Nephron (organoid): ENCODE data around the gene PLA2G4C.
A peak's percentile ranks its signal among the peaks of the same experiment; 100 is the strongest.
"Not testable (repeated sequence)": the region's sequence is repeated elsewhere in the genome, so short reads cannot be mapped to it uniquely, and the experiment has no call there.

Experiments used
- H3K27ac Mint-ChIP-seq, 3 experiments: 2 replicates each; pipeline ENCODE4 v1.8.0; 2020; ENCODE audit warnings: mixed read lengths in 3 of 3, mild to moderate bottlenecking in 2 of 3, moderate library complexity in 1 of 3
- H3K27me3 Mint-ChIP-seq: 2 replicates; pipeline ENCODE4 v1.8.0; 2021; ENCODE audit warnings: low read depth, mild to moderate bottlenecking, moderate library complexity, mixed read lengths
- H3K36me3 Mint-ChIP-seq: 2 replicates; pipeline ENCODE4 v1.8.0; 2020; ENCODE audit warnings: low read depth, mixed read lengths
- H3K4me1 Mint-ChIP-seq: 2 replicates; pipeline ENCODE4 v1.8.0; 2020; ENCODE audit warnings: mixed read lengths
- H3K4me3 Mint-ChIP-seq, 3 experiments: 2 replicates each; pipeline ENCODE4 v1.8.0; 2020; ENCODE audit warnings: mild to moderate bottlenecking in 3 of 3, mixed read lengths in 3 of 3, moderate library complexity in 2 of 3
- H3K9me3 Mint-ChIP-seq: 2 replicates; pipeline ENCODE4 v1.8.0; 2020; ENCODE audit warnings: mixed read lengths
- TF ChIP-seq, protein P1 (sequence below), 3 experiments: fragments of 200-600 bp; sonication (generic); IDR thresholded peaks; one replicate each; pipeline ENCODE4 v1.5.0; 2021; ENCODE audit warnings: antibody characterized with exemption in 3 of 3; ENCODE audit not compliant: unreplicated experiment in 3 of 3

PLA2G4C gene

DNA sequence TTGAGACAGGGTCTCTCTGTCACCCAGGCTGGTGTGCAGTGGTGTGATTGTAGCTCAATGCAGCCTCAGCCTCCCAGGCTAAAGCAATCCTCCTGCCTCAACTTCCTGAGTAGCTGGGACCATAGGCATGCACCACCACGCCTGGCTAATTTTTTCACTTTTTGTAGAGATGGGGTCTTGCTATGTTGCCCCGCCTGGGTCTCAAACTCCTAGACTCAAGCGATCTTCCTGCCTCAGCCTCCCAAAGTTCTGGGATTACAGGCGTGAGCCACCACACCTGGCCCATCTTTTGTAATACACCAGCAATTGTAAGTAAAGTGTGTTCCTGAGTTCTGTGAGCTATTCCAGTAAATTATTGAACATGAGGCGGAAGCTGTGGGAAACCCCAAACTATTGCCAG lies 6.7 kb downstream of the PLA2G4C start:
- TF ChIP-seq, protein P1, sequence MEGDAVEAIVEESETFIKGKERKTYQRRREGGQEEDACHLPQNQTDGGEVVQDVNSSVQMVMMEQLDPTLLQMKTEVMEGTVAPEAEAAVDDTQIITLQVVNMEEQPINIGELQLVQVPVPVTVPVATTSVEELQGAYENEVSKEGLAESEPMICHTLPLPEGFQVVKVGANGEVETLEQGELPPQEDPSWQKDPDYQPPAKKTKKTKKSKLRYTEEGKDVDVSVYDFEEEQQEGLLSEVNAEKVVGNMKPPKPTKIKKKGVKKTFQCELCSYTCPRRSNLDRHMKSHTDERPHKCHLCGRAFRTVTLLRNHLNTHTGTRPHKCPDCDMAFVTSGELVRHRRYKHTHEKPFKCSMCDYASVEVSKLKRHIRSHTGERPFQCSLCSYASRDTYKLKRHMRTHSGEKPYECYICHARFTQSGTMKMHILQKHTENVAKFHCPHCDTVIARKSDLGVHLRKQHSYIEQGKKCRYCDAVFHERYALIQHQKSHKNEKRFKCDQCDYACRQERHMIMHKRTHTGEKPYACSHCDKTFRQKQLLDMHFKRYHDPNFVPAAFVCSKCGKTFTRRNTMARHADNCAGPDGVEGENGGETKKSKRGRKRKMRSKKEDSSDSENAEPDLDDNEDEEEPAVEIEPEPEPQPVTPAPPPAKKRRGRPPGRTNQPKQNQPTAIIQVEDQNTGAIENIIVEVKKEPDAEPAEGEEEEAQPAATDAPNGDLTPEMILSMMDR (IDR thresholded peaks at IDR 0.05; ENCODE audit: unreplicated experiment in 3 of 3) = no peak
- H3K9me3 Mint-ChIP-seq = peaks cover 2% of the 10 kb centered on the region
- H3K36me3 Mint-ChIP-seq = no peaks in the 10 kb centered on the region
- H3K27ac Mint-ChIP-seq = no peak overlapping the region
- peaks cover 15% of the 10 kb centered on the region for H3K27me3 Mint-ChIP-seq
- H3K4me3 Mint-ChIP-seq = no peak overlapping the region
- no peaks in the 10 kb centered on the region for H3K4me1 Mint-ChIP-seq

DNA sequence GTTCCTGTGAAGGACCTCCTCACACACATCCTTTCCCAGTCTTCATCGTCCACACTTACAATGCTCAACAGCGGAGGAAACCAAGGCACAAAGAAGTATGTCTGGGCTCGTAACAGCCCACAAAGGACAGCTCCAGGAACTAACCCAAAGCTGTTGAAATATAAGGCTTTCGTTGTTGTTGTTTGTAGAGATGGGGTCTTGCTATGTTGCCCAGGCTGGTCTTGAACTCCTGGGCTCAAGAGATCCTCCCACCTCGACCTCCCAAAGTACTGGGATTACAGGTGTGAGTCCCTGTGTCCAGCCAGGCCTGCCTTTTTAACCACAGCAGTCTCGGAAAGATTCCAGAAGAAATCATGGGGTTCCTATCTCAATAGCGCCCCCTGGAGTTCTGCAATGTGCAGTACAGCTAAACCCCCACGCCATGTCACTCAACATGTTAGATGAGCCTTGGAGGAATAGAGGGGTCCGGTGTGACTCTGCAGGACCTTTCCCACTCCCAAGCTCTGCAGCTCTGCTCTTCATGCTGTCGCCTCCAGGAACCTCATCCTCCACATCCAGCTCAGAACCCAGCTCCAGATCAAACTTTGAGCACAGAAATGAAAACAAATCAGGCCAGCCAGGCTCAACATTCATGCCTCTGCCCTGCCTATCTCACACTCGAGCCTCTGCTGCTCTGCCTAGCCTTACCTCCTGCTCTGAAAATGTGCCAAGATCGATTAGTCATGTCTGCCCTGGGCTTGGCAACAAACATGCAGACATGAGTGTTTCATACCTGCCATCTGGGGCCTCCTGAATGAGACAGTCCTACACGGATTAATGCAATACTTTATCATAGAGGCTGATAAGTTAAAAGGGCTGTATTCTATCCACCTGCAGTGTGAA lies 7.5 kb downstream of the PLA2G4C start:
- H3K27me3 Mint-ChIP-seq = peaks cover 15% of the 10 kb centered on the region
- H3K27ac Mint-ChIP-seq = no peak overlapping the region
- TF ChIP-seq, protein P1 (IDR thresholded peaks at IDR 0.05; ENCODE audit: unreplicated experiment in 3 of 3) = peak; percentile 36 to 54 (median 42)
- peaks cover 2% of the 10 kb centered on the region for H3K9me3 Mint-ChIP-seq
- H3K36me3 Mint-ChIP-seq = no peaks in the 10 kb centered on the region
- H3K4me3 Mint-ChIP-seq = no peak overlapping the region
- H3K4me1 Mint-ChIP-seq = no peaks in the 10 kb centered on the region

DNA sequence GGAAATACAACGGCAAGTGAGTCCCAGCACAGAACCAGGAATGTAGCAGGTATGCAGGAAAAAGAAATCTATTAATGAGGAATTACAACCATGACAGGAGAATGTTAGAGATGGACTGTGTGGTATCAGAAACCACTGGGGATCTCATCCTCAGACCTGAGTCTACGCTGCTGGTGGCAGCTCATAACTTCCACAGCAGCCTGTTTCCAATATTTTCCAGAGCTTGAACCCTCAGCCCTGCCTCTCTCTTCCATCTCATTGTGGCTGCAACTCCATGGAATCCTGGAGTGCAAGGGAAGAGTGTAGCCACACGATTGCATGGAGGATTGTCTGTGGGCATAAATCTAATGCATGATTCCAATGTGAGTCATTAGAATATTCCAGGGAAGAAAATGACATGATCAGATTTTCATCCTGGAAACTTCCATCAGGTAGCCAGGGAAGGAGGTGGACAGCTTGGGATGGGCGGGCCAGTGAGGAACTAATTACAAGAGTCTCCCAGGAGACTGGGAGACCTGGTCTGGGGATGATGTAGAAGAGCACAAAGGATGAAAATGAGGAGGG lies 14.9 kb downstream of the PLA2G4C start:
- Mint-ChIP-seq H3K27me3 (peaks cover 10% of the 10 kb centered on the region), H3K36me3 (no peaks in the 10 kb centered on the region), H3K4me3 (no peak overlapping the region), H3K27ac (no peak overlapping the region), H3K9me3 (peaks cover 31% of the 10 kb centered on the region), H3K4me1 (no peaks in the 10 kb centered on the region)
- TF ChIP-seq, protein P1 (IDR thresholded peaks at IDR 0.05; ENCODE audit: unreplicated experiment in 3 of 3) = no peak

DNA sequence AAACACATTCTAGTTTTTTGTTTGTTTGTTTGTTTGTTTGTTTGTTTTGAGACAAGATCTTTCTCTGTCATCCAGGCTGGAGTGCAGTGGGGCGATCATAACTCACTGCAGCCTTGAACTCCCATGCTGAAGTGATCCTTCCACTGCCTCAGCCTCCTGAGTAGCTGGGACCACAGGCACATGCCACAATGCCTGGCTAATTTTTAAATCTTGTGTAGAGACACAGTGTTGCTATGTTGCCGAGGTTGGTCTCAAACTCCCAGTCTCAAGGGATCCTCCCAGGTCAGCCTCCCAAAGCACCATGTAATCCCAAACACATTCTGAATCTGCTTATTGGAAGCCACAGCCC lies 15.8 kb downstream of the PLA2G4C start:
- Mint-ChIP-seq H3K4me3 (no peak overlapping the region), H3K36me3 (no peaks in the 10 kb centered on the region), H3K9me3 (peaks cover 33% of the 10 kb centered on the region), H3K4me1 (no peaks in the 10 kb centered on the region), H3K27ac (no peak overlapping the region), H3K27me3 (peaks cover 13% of the 10 kb centered on the region)
- TF ChIP-seq, protein P1 (IDR thresholded peaks at IDR 0.05; ENCODE audit: unreplicated experiment in 3 of 3) = no peak

DNA sequence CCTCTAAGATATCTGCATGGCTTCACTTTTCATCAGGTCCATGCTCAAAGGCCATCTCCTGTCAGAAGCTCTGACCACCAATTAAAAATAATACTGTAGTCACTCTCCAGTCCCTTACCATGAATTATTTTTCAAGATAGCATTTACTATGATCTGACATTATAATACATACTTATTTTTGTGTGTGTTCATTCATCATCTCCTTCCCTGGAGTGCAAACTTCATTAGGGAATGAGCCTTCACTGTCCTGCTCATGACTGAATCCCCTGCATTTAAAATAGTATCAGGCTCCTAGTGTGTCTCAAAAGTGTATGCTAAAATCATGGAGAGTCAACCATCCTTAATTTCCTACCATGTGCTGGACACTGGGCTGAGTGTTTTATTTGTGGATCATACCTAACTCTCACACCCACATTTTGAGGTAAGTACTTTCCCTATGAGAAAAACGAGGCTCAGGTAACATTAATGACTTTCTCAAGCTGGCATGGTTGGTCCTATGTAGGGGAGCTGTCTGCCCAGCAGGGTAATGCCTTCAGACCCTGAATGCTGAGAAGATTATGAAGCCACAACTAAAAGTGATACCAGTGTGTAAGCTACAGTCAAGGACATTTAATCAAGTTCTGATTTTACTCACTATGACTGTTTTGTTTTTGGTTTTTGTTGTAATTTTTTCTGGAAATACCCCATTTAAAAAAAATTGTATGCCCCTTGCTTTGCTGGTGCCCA lies 16.3 kb downstream of the PLA2G4C start:
- Mint-ChIP-seq H3K9me3 (peaks cover 36% of the 10 kb centered on the region), H3K27ac (no peak overlapping the region), H3K4me1 (no peaks in the 10 kb centered on the region), H3K36me3 (no peaks in the 10 kb centered on the region), H3K27me3 (peaks cover 16% of the 10 kb centered on the region), H3K4me3 (no peak overlapping the region)
- TF ChIP-seq, protein P1 (IDR thresholded peaks at IDR 0.05; ENCODE audit: unreplicated experiment in 3 of 3) = no peak

DNA sequence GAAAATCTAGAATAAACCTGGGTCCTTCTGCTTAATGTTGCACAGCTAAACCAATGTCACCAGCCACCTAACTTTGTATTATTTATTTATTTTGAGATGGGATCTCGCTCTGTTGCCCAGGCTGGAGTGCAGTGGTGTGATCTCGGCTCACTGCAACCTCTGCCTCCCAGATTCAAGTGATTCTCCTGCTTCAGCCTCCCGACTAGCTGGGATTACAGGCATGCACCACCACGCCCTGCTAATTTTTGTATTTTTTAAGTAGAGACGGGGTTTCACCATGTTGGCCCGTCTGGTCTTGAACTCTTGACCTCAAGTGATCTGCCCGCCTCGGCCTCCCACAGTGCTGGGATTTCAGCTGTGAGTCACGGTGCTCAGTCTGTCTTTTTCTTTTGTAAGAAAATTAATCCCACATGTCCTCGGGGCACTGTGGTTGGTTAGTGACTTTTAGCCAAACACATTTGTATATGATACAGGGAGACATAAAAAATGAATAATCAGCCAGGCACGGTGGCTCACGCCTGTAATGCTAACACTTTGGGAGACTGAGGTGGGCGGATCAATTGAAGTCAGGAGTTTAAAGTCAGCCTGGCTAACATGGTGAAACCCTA lies 19.4 kb downstream of the PLA2G4C start:
- Mint-ChIP-seq H3K9me3 (peaks cover 35% of the 10 kb centered on the region), H3K27me3 (peaks cover 16% of the 10 kb centered on the region)
- not testable (repeated sequence) for H3K36me3 Mint-ChIP-seq, H3K4me1 Mint-ChIP-seq, H3K27ac Mint-ChIP-seq, H3K4me3 Mint-ChIP-seq
